ENCODE data around the gene NECTIN3.

NECTIN3 gene

DNA sequence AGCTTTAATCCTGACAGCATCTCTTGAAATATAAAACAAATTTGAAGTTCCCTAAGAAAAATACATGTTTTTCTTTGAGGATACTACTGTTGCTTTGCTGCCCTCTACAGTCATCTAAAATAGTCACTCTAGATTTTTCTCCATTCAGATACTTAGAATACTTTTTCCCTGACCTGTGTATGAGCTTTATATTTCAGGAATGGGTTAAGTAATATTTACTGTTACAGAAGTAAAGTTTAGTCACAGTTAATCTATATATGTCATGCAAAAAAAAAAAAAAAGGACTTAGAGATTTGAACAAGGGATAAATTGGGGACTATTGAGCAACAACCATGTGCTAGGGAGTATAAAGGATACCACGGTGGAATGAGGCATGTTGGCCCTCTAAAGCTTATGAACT is 8.8 kb downstream of the NECTIN3 start:
- Histone ChIP-seq H3K9me3 (ENCODE audit: insufficient read depth, low read length, severe bottlenecking) (no peaks in the 10 kb centered on the region), H3K4me2 (ENCODE audit: insufficient read depth, low read length) (no peak overlapping the region), H2AFZ (ENCODE audit: low read depth, low read length) (no peak overlapping the region), H3K36me3 (ENCODE audit: insufficient read depth, low read length) (no peaks in the 10 kb centered on the region), H3K79me2 (ENCODE audit: insufficient read depth, low read length) (peaks cover 100% of the 10 kb centered on the region), H3K27ac (ENCODE audit: low read length) (no peak overlapping the region), H3K4me1 (ENCODE audit: insufficient read depth, low read length) (peaks cover 88% of the 10 kb centered on the region), H3K9ac (ENCODE audit: low read depth, low read length) (no peak overlapping the region), H3K4me3 (ENCODE audit: low read depth in 1 of 2, low read length in 2 of 2) (no peak overlapping the region), H4K20me1 (ENCODE audit: insufficient read depth, low read length) (peaks cover 19% of the 10 kb centered on the region; the same call in 1 of the 2 replicates), H3K27me3 (ENCODE audit: insufficient read depth, low read length, poor library complexity) (no peaks in the 10 kb centered on the region)
- ATAC-seq (ENCODE audit: insufficient read depth, low read depth) (peak; percentile 64), DNase-seq (no peak)
- no peak for TF ChIP-seq EZH2 (IDR thresholded peaks at IDR 0.05; ENCODE audit: borderline replicate concordance, low read depth, low read length, severe bottlenecking)
- TF ChIP-seq, protein P1, sequence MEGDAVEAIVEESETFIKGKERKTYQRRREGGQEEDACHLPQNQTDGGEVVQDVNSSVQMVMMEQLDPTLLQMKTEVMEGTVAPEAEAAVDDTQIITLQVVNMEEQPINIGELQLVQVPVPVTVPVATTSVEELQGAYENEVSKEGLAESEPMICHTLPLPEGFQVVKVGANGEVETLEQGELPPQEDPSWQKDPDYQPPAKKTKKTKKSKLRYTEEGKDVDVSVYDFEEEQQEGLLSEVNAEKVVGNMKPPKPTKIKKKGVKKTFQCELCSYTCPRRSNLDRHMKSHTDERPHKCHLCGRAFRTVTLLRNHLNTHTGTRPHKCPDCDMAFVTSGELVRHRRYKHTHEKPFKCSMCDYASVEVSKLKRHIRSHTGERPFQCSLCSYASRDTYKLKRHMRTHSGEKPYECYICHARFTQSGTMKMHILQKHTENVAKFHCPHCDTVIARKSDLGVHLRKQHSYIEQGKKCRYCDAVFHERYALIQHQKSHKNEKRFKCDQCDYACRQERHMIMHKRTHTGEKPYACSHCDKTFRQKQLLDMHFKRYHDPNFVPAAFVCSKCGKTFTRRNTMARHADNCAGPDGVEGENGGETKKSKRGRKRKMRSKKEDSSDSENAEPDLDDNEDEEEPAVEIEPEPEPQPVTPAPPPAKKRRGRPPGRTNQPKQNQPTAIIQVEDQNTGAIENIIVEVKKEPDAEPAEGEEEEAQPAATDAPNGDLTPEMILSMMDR (IDR thresholded peaks at IDR 0.05; ENCODE audit: borderline replicate concordance, extremely low read depth, low read length, poor library complexity, severe bottlenecking), result peak; percentile 68

DNA sequence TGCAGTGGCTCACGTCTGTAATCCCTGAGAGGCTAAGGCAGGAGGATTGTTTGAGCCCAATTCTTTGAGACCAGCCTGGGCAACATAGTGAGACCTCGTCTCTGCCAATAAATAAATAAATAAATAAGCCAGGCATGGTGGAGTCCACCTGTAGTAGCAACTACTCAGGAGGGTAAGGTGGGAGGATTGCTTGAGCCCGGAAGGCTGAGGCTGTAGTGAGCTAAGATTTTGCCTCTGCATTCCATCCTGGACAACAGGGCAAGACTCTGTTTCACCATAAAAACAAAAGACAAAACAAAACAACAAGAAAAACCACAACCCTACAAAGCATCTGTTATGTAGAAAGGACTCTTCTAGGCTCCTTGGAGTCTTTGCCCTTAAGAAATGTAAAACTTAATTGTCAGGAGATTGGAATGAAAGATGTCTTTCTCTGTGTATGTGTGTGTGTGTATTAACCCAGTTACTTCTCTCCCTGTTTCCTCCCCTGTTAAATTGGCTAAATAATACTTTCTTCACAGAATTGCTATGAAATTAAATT is 9.5 kb downstream of the NECTIN3 start:
- H3K4me3 ChIP-seq (ENCODE audit: low read depth in 1 of 2, low read length in 2 of 2), result no peak overlapping the region
- H3K27me3 ChIP-seq (ENCODE audit: insufficient read depth, low read length, poor library complexity), result no peaks in the 10 kb centered on the region
- no peak overlapping the region for H2AFZ ChIP-seq (ENCODE audit: low read depth, low read length)
- H3K4me1 ChIP-seq (ENCODE audit: insufficient read depth, low read length), result peaks cover 83% of the 10 kb centered on the region
- peaks cover 100% of the 10 kb centered on the region for H3K79me2 ChIP-seq (ENCODE audit: insufficient read depth, low read length)
- H3K4me2 ChIP-seq (ENCODE audit: insufficient read depth, low read length), result no peak overlapping the region
- H3K27ac ChIP-seq (ENCODE audit: low read length), result no peak overlapping the region; the same call in 1 of the 2 replicates
- ATAC-seq (ENCODE audit: insufficient read depth, low read depth), result no peak
- no peak for DNase-seq
- no peaks in the 10 kb centered on the region for H3K36me3 ChIP-seq (ENCODE audit: insufficient read depth, low read length)
- no peak overlapping the region for H3K9ac ChIP-seq (ENCODE audit: low read depth, low read length)
- H4K20me1 ChIP-seq (ENCODE audit: insufficient read depth, low read length), result peaks cover 19% of the 10 kb centered on the region; the same call in 1 of the 2 replicates
- TF ChIP-seq, protein P1 (IDR thresholded peaks at IDR 0.05; ENCODE audit: borderline replicate concordance, extremely low read depth, low read length, poor library complexity, severe bottlenecking), result no peak
- no peak for TF ChIP-seq EZH2 (IDR thresholded peaks at IDR 0.05; ENCODE audit: borderline replicate concordance, low read depth, low read length, severe bottlenecking)
- H3K9me3 ChIP-seq (ENCODE audit: insufficient read depth, low read length, severe bottlenecking), result no peaks in the 10 kb centered on the region

DNA sequence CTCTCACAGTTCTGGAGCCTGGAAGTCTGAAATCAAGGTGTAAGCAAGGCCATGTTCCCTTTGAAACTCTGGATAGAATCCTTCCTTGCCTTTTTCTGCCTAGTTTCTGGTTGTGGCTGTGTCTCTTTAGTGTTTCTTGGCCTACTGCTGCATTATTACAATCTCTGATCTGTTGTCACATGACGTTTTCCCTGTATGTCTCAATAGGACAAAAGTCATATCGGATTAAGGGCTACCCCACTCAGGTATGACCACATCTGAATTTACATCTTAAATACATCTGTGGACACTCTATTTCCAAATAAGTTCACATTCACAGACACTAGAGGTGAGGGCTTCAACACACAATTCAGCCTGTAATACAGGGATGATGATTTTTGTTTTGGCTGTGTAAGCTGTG is 13.3 kb downstream of the NECTIN3 start:
- H3K4me2 ChIP-seq (ENCODE audit: insufficient read depth, low read length), result no peak overlapping the region
- peaks cover 98% of the 10 kb centered on the region for H3K79me2 ChIP-seq (ENCODE audit: insufficient read depth, low read length)
- H3K27me3 ChIP-seq (ENCODE audit: insufficient read depth, low read length, poor library complexity), result no peaks in the 10 kb centered on the region
- no peak overlapping the region for H2AFZ ChIP-seq (ENCODE audit: low read depth, low read length)
- no peak for TF ChIP-seq EZH2 (IDR thresholded peaks at IDR 0.05; ENCODE audit: borderline replicate concordance, low read depth, low read length, severe bottlenecking)
- TF ChIP-seq, protein P1 (IDR thresholded peaks at IDR 0.05; ENCODE audit: borderline replicate concordance, extremely low read depth, low read length, poor library complexity, severe bottlenecking), result no peak
- ATAC-seq (ENCODE audit: insufficient read depth, low read depth) (0 out of 3 replicates have a peak, but pooled peaks have one; percentile 27), DNase-seq (no peak)
- H3K27ac ChIP-seq (ENCODE audit: low read length), result peak overlapping the region; percentile 3
- H3K9me3 ChIP-seq (ENCODE audit: insufficient read depth, low read length, severe bottlenecking), result no peaks in the 10 kb centered on the region
- no peaks in the 10 kb centered on the region for H3K36me3 ChIP-seq (ENCODE audit: insufficient read depth, low read length)
- peaks cover 61% of the 10 kb centered on the region for H3K4me1 ChIP-seq (ENCODE audit: insufficient read depth, low read length)
- H4K20me1 ChIP-seq (ENCODE audit: insufficient read depth, low read length), result peaks cover 19% of the 10 kb centered on the region; the same call in 1 of the 2 replicates
- H3K9ac ChIP-seq (ENCODE audit: low read depth, low read length), result no peak overlapping the region
- no peak overlapping the region for H3K4me3 ChIP-seq (ENCODE audit: low read depth in 1 of 2, low read length in 2 of 2)
